ENCODE measurements around the gene SETD5.

- no peak for TF ChIP-seq POLR2A (IDR thresholded peaks at IDR 0.05)
- TF ChIP-seq CTCF (IDR thresholded peaks at IDR 0.05): no peak
These were observed 18.1 kb upstream of the SETD5 start for GRCh38 chr3:9379327-9379726.
